SK-N-SH (cell line): ENCODE data around the gene NTMT1. TPM values are rescaled to one million over a fixed set of nuclear protein-coding genes. Genes with fewer than 3 reads are reported as not detected.

ENCODE experiments used
- CTCF ChIA-PET: fragments of 300-600, 350-600 bp; formaldehyde crosslinking; extraction: SDS; loops from one replicate; lab custom pipeline; 2021; lab: Yijun Ruan, JAX
- POLR2A ChIA-PET: fragments of 350-600 bp; sonication (Branson Sonifier 250); formaldehyde crosslinking; extraction: SDS; loops from one replicate; lab custom pipeline; 2020; ENCODE audit warnings: antibody characterized with exemption, inconsistent platforms; lab: Yijun Ruan, JAX
- DNase-seq: peaks from one replicate; pipeline ENCODE4 v3.0.0; 2012
- H2AFZ ChIP-seq: fragments of 200-600 bp; sonication (generic); 2 replicates; pipeline ENCODE4 v1.8.1; 2016; ENCODE audit warnings: antibody characterized with exemption, mild to moderate bottlenecking, low read depth
- H3F3A ChIP-seq: fragments of 200-600 bp; sonication (generic); replicated peaks from 2 replicates; pipeline ENCODE3; 2016; ENCODE audit warnings: antibody characterized with exemption, mild to moderate bottlenecking; ENCODE audit not compliant: insufficient read depth
- H3K27ac ChIP-seq, 2 experiments: fragments of 200-500 bp in 1 of 2; fragments of 200-600 bp in 1 of 2; sonication (Bioruptor generic) in 1 of 2; sonication (generic), shearing (Covaris generic) in 1 of 2; 2 replicates each; pipeline versions ENCODE4 v1.5.1 to v1.6.1; 2014 to 2016; ENCODE audit warnings: low read depth in 2 of 2, inconsistent platforms in 1 of 2, low read length in 1 of 2, mild to moderate bottlenecking in 1 of 2, mixed read lengths in 1 of 2
- H3K27me3 ChIP-seq: fragments of 200-600 bp; sonication (generic), shearing (Covaris generic); 2 replicates; pipeline ENCODE4 v1.6.1; 2016; ENCODE audit warnings: mixed run types; ENCODE audit not compliant: insufficient read depth
- H3K36me3 ChIP-seq, 2 experiments: fragments of 200-500 bp in 1 of 2; fragments of 200-600 bp in 1 of 2; sonication (Bioruptor generic) in 1 of 2; sonication (generic) in 1 of 2; replicated peaks in 1 of 2; 2 replicates each; pipeline versions ENCODE3 to v1.5.1; 2014 to 2016; ENCODE audit warnings: low read length in 1 of 2, mild to moderate bottlenecking in 1 of 2; ENCODE audit not compliant: insufficient read depth in 2 of 2, control insufficient read depth in 1 of 2
- H3K4me1 ChIP-seq, 2 experiments: fragments of 200-500 bp in 1 of 2; fragments of 200-600 bp in 1 of 2; sonication (Bioruptor generic) in 1 of 2; sonication (generic), shearing (Covaris generic) in 1 of 2; 2 replicates each; pipeline versions ENCODE4 v1.5.1 to v1.6.1; 2014 to 2016; ENCODE audit warnings: low read depth in 1 of 2, low read length in 1 of 2, mixed run types in 1 of 2; ENCODE audit not compliant: insufficient read depth in 2 of 2, control insufficient read depth in 1 of 2
- H3K4me2 ChIP-seq: fragments of 200-600 bp; sonication (generic), shearing (Covaris generic); 2 replicates; pipeline ENCODE4 v1.6.1; 2017; ENCODE audit warnings: mixed run types
- H3K4me3 ChIP-seq, 2 experiments: fragments of 200-500 bp in 1 of 2; fragments of 200-600 bp in 1 of 2; sonication (Bioruptor generic) in 1 of 2; sonication (generic), shearing (Covaris generic) in 1 of 2; 2 replicates each; pipeline versions ENCODE4 v1.5.1 to v1.8.1; 2014 to 2016; ENCODE audit warnings: low read depth in 2 of 2, inconsistent platforms in 1 of 2, low read length in 1 of 2, mild to moderate bottlenecking in 1 of 2, mixed read lengths in 1 of 2, moderate library complexity in 1 of 2
- H3K79me2 ChIP-seq: fragments of 200-600 bp; sonication (generic); 2 replicates; pipeline ENCODE4 v1.8.1; 2017; ENCODE audit warnings: mild to moderate bottlenecking; ENCODE audit not compliant: insufficient read depth
- H3K9ac ChIP-seq: fragments of 200-600 bp; sonication (generic); 2 replicates; pipeline ENCODE4 v1.6.1; 2017; ENCODE audit warnings: mixed run types
- H3K9me2 ChIP-seq: fragments of 200-600 bp; sonication (generic); 2 replicates; pipeline ENCODE4 v1.6.1; 2017; ENCODE audit warnings: mixed run types
- H3K9me3 ChIP-seq: fragments of 200-600 bp; sonication (generic); 2 replicates; pipeline ENCODE4 v1.6.1; 2017; ENCODE audit warnings: mixed run types, mild to moderate bottlenecking, moderate library complexity
- H4K20me1 ChIP-seq: fragments of 200-600 bp; sonication (generic); 2 replicates; pipeline ENCODE4 v1.6.1; 2017; ENCODE audit warnings: mild to moderate bottlenecking, mixed run types; ENCODE audit not compliant: insufficient read depth
- EP300 ChIP-seq, 2 experiments: IDR thresholded peaks; 2 replicates each; pipeline versions ENCODE4 v1.4.0 to v1.6.1; 2012; ENCODE audit warnings: borderline replicate concordance in 1 of 2, low read depth in 1 of 2, low read length in 1 of 2
- GABPA ChIP-seq: IDR thresholded peaks from 2 replicates; pipeline ENCODE4 v1.4.0; 2012; ENCODE audit warnings: low read depth, mild to moderate bottlenecking
- JUND ChIP-seq: IDR thresholded peaks from 2 replicates; pipeline ENCODE4 v1.4.0; 2012
- MEF2A ChIP-seq: IDR thresholded peaks from 2 replicates; pipeline ENCODE4 v1.4.0; 2012; ENCODE audit warnings: low read depth, borderline replicate concordance
- MXI1 ChIP-seq: IDR thresholded peaks from 2 replicates; pipeline ENCODE4 v1.6.1; 2012; ENCODE audit warnings: mild to moderate bottlenecking, low read depth, low read length, improper control_type of control experiment
- POLR2AphosphoS5 ChIP-seq: IDR thresholded peaks from 2 replicates; pipeline ENCODE4 v1.6.1; 2012; ENCODE audit warnings: low read depth, low read length
- RCOR1 ChIP-seq: fragments of 150-350 bp; IDR thresholded peaks from 2 replicates; pipeline ENCODE4 v1.6.1; 2017; ENCODE audit warnings: antibody characterized with exemption, low read length
- RFX5 ChIP-seq: IDR thresholded peaks from 2 replicates; pipeline ENCODE4 v1.6.1; 2012; ENCODE audit warnings: mild to moderate bottlenecking, improper control_type of control experiment, low read length
- RXRA ChIP-seq: IDR thresholded peaks from 2 replicates; pipeline ENCODE4 v1.4.0; 2012; ENCODE audit warnings: low read depth, mild to moderate bottlenecking, borderline replicate concordance
- SIN3A ChIP-seq: IDR thresholded peaks from 2 replicates; pipeline ENCODE4 v1.6.1; 2012; ENCODE audit warnings: low read depth, mild to moderate bottlenecking, low read length, moderate library complexity, borderline replicate concordance
- SMC3 ChIP-seq: IDR thresholded peaks from 2 replicates; pipeline ENCODE4 v1.6.1; 2012; ENCODE audit warnings: low read depth, low read length, improper control_type of control experiment
- TAF1 ChIP-seq: IDR thresholded peaks from 2 replicates; pipeline ENCODE4 v1.6.1; 2012; ENCODE audit warnings: low read depth, mild to moderate bottlenecking, low read length, moderate library complexity, borderline replicate concordance
- YY1 ChIP-seq: IDR thresholded peaks from 2 replicates; pipeline ENCODE4 v1.4.0; 2012; ENCODE audit warnings: low read depth, mild to moderate bottlenecking
- WGBS: methylation state at CpG from one replicate; pipeline ENCODE4 v1.1.6; 2017; ENCODE audit warnings: low lambda C conversion rate; 5-methylcytosine and 5-hydroxymethylcytosine counted together
- polyA plus RNA-seq, 3 experiments: library from polyadenylated mRNA; depleted of rRNA; stranded (reverse); fragments of >200 nt; gene quantifications; 2 replicates each; pipeline ENCODE4 v1.2.3, GENCODE V29; 2012
- TF ChIP-seq, protein P1 (sequence below): IDR thresholded peaks from 2 replicates; pipeline ENCODE4; 2012
- TF ChIP-seq, protein P2 (sequence below): fragments of 150-350 bp; IDR thresholded peaks from 2 replicates; pipeline ENCODE4 v1.6.1; 2016; ENCODE audit warnings: mild to moderate bottlenecking, low read depth, low read length
- TF ChIP-seq, protein P3 (sequence below): fragments of 200-600 bp; sonication (generic); IDR thresholded peaks from 2 replicates; pipeline ENCODE4 v1.6.1; 2017; ENCODE audit warnings: antibody characterized with exemption, mild to moderate bottlenecking, moderate library complexity
- TF ChIP-seq, protein P4 (sequence below): IDR thresholded peaks from 2 replicates; pipeline ENCODE4 v1.4.0; 2012; ENCODE audit warnings: low read depth, borderline replicate concordance

The NTMT1 gene
- polyA plus RNA-seq, 1 of the 3 experiments (the other 2 are of a cell fraction) = 78.3 TPM

DNA sequence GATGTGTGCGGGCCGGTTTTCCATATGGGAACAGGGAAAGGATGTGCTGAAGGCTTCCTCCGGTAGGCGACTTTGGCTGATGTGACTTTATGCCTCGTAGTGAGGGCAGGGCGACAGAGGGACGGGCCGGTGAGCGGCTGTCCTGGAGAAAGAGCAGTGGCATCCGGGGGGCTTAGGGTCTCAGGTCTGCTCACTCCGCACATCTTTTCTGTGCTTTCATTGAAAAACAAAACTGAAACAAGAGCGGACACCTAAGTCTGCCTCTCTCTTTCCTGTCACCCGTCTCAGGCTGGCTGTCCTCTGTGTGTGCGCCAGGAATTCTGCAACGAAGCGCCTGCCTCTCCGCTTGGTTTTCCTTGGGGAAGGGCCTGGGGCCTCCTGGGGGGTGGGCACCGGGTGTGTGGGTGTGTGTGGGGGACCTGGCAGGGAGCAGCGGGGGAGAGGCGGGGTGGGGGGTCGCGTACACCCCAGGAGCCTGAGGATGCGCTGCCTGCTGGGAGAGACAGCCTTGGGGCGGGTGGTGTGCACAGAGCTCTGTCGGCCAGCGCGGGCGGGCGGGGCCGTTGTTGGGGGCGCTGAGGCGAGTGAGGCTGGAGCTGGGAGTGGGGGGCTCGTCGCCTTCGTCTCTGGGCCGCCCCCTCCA lies 38.9 kb downstream of the NTMT1 start:
- H2AFZ ChIP-seq = no peak overlapping the region
- POLR2A ChIA-PET = interaction anchor here (1.5 kb wide), 1 partner anchor 11 kb away, joined by 7 read pairs; no protein-coding TSS in a partner anchor
- DNase-seq = peak; percentile 87
- TF ChIP-seq, protein P1, sequence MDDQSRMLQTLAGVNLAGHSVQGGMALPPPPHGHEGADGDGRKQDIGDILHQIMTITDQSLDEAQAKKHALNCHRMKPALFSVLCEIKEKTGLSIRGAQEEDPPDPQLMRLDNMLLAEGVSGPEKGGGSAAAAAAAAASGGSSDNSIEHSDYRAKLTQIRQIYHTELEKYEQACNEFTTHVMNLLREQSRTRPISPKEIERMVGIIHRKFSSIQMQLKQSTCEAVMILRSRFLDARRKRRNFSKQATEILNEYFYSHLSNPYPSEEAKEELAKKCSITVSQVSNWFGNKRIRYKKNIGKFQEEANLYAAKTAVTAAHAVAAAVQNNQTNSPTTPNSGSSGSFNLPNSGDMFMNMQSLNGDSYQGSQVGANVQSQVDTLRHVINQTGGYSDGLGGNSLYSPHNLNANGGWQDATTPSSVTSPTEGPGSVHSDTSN = no peak
- TF ChIP-seq JUND (no peak), SIN3A (no peak), RCOR1 (no peak), RFX5 (no peak), MEF2A (no peak), SMC3 (no peak), RXRA (no peak), GABPA (no peak), POLR2AphosphoS5 (no peak), YY1 (no peak), TAF1 (no peak), EP300 (IDR thresholded peaks at IDR 0.05; ENCODE audit: borderline replicate concordance in 1 of 2, low read depth in 1 of 2, low read length in 1 of 2) (no peak), MXI1 (no peak)
- TF ChIP-seq, protein P2, sequence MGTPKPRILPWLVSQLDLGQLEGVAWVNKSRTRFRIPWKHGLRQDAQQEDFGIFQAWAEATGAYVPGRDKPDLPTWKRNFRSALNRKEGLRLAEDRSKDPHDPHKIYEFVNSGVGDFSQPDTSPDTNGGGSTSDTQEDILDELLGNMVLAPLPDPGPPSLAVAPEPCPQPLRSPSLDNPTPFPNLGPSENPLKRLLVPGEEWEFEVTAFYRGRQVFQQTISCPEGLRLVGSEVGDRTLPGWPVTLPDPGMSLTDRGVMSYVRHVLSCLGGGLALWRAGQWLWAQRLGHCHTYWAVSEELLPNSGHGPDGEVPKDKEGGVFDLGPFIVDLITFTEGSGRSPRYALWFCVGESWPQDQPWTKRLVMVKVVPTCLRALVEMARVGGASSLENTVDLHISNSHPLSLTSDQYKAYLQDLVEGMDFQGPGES = no peak
- TF ChIP-seq, protein P3, sequence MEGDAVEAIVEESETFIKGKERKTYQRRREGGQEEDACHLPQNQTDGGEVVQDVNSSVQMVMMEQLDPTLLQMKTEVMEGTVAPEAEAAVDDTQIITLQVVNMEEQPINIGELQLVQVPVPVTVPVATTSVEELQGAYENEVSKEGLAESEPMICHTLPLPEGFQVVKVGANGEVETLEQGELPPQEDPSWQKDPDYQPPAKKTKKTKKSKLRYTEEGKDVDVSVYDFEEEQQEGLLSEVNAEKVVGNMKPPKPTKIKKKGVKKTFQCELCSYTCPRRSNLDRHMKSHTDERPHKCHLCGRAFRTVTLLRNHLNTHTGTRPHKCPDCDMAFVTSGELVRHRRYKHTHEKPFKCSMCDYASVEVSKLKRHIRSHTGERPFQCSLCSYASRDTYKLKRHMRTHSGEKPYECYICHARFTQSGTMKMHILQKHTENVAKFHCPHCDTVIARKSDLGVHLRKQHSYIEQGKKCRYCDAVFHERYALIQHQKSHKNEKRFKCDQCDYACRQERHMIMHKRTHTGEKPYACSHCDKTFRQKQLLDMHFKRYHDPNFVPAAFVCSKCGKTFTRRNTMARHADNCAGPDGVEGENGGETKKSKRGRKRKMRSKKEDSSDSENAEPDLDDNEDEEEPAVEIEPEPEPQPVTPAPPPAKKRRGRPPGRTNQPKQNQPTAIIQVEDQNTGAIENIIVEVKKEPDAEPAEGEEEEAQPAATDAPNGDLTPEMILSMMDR = no peak
- TF ChIP-seq, protein P4, sequence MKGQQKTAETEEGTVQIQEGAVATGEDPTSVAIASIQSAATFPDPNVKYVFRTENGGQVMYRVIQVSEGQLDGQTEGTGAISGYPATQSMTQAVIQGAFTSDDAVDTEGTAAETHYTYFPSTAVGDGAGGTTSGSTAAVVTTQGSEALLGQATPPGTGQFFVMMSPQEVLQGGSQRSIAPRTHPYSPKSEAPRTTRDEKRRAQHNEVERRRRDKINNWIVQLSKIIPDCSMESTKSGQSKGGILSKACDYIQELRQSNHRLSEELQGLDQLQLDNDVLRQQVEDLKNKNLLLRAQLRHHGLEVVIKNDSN = no peak
- H4K20me1 ChIP-seq = no peaks in the 10 kb centered on the region
- H3K27ac ChIP-seq = peak overlapping the region in 1 of 2 experiments; percentile 78; a peak in 2 of 4 replicates
- H3K79me2 ChIP-seq = no peaks in the 10 kb centered on the region
- no peaks in the 10 kb centered on the region for H3K36me3 ChIP-seq
- H3K4me3 ChIP-seq = peak overlapping the region in 1 of 2 experiments; percentile 51; a peak in 2 of 4 replicates
- peaks cover 3% of the 10 kb centered on the region for H3F3A ChIP-seq
- H3K9ac ChIP-seq = no peak overlapping the region
- H3K9me3 ChIP-seq = no peaks in the 10 kb centered on the region
- H3K27me3 ChIP-seq = no peaks in the 10 kb centered on the region; the same call in 1 of the 2 replicates
- H3K4me1 ChIP-seq = peaks cover 0 to 15% of the 10 kb centered on the region in 2 experiments; a peak in 1 of 4 replicates
- 45% methylated on average over 36 of the region's 36 CpGs for WGBS
- H3K9me2 ChIP-seq = no peaks in the 10 kb centered on the region
- CTCF ChIA-PET = interaction anchor here (1.4 to 2.2 kb wide), 2 partner anchors 62 to 126 kb away, joined by 4 to 5 read pairs; no protein-coding TSS in a partner anchor
- H3K4me2 ChIP-seq = peak overlapping the region; percentile 33; the same call in 1 of the 2 replicates
